Activated CD8-positive, alpha-beta memory T cell treated with anti-CD3 and anti-CD28 coated beads, Interleukin-2, amount 50 U/mL, for 48 hours (primary cell): ENCODE data around the gene NUDT17.

Experiments used
- DNase-seq: peaks from one replicate; pipeline ENCODE4 v3.0.0-alpha.2; 2020

NUDT17 gene

DNA sequence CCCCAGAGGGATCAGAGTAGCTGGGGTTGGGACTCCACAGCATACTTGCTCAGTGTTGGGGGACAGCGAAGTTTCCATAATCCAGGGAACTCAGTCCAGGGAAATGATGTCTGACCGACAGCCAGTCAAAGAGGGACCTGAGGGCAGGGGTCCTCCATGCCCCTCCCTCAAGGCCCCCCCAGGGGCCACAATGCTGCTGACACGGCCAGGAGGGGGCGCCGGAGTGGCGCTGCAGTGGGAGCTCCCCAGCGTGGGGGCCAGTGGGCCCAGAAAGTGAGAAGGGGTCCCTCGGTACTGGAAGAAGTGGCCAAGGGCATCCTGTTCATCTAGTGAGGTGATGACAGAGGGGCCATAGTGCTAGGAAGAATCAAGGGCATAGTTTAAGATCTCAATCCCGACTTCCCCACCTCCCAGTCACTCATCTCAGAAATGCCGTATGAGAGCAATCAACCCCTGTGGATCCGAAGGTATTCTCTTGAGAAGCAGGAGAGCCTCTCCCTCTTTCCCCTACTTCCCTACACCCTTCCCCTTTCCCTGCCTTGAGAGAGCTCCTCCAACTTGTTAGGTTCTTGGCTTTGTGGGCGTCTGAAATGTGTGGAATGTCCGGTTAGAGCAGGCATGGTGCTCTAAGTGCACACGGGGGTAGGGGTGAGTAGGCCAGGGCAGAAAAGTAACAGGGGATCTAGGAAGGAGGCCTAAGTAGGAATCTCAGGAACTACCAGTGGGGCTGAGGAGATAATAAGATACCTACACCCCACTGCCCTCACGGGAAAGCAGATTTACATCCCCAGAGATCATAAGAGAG, 4.1 kb downstream of the NUDT17 start:
- DNase-seq = no peak

DNA sequence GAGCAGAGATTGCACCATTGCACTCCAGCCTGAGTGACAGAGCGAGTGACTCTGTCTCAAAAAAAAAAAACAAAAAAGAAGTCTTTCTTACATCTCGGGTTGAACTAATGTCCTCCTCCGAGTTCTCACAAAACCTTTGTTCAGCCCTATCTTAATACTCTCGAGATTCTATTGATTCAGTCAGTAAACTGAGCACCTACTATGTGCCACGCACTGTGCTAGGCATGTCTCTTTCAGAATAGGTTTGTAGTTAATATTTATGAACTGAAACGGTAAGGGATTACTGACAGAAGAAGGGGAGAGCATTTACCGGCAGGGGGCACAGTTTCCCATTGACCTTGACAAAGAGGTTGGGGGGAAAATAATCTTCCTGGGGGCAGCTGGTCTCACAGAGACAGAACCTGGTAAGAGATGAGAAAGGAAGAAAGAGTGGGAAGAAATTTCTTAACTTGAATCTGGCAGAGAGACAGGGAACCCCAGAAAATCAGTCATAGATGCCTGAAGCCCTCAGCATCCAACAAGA, 10.1 kb downstream of the NUDT17 start:
- DNase-seq = no peak

DNA sequence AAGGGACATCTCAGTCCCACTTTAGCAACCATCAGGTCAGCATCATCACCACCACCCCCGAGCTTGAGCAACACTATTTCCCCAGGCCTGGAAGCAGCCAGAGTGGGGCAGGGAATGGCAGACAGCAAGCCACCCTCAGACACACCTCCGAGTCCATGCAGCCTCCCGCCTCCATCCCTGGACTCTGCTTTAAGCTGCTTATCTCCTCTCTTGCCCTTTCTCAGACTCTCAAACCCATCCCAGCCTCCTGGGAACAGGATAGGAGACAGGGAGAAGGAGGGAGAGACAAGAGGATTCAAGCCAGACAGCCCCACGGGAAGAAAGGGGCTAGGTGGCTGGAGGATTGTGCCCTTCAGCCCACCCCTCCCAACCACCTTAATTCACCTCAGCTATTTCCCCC, 11.7 kb downstream of the NUDT17 start:
- no peak for DNase-seq

GRCh38 chr1:145858238-145858900, 12.9 kb downstream of the NUDT17 start:
- no peak for DNase-seq

DNA sequence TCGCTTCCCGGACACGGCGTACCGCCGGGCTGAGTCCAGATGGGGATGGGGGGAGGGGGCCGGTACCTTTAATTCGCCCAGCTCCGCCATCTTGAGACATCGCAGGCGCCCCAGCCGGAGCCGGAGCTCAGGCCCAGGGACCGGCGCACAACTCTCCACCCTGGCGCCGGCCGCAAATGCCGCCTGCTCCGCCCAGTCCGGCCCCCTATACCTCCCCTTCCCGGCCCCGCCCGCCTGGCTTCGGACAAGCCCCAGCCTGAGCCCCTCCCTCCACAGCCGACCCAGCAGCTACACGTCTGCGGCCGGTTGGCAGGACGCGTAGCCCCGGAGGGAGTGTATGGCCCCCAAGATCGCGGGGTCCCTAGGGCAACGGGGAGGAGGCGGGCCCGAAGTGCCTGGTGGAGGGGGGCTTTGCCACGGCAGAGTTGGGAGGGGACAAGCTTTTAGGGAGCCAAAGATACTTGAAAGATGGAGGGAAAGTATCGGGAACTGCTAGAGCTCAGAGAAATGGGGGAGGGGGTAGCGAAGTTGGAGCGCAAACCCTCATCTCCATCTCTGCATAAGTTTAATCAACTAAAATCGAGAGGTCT, 13.6 kb downstream of the NUDT17 start, which contains the start of gene PIAS3:
Gene PIAS3 (minus strand): TSS at position 181 of the 590 bp plus-strand sequence. CDS start 91 bp downstream, at position 90.
- peak; percentile 93 for DNase-seq

- peak; percentile 85 for DNase-seq
Measured at GRCh38 chr1:145859491-145860023, 14.1 kb downstream of the NUDT17 start.

DNA sequence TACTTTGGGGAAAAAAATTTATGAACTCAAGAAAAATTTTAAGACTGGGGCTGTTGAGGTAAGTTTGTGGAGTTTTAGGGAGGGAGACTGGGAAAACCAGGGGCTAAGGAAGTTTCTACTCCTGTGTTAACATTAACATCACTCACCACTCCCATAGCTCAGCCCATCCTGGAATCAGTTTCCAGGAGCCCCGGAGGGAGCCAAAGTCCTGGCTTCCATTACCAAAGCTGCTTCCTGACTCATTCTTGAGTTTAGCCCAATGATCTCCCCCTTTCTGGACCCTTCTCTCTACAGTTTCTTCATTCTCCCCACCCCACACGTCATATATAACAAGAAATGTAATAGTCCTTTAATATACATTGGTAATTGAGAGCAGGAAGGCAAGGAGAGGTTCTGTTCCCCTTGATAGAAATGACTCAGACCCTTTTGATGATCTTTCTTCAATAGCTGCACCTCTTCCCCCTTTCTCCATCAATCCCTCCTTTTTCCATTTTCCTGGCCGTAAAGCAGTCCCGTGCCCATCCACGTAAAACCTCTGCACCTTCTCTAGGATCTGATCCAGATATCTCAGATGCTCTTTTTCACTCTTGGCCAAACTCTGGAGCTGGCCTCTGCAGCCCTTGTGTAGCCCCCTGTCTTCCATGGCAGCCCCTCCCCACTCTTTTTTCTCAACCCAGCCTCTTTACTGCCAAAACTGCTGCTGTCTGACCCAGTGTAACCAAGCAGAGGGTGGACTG, 18.0 kb downstream of the NUDT17 start:
- DNase-seq = no peak

DNA sequence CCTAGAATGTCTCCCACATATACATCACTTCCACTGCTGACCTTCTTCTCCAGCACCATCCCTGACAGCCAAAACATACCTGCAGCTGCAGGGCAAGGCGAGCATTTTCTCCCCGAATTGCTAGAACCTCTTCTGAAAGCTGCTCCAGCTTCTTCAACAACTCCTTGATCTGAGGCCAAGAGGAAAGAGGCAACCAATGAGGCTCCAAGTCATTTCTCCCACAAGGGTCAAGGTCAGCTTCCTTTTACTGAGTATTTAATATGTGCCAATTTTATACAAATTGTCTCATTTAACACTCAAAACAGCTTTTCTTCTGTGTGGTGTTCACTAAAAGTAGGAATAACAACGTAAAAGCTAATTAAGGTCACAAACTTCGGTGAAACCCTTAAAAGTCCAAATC, 22.8 kb downstream of the NUDT17 start:
- DNase-seq = no peak

- DNase-seq = peak; percentile 76
Measured at GRCh38 chr1:145871994-145872924, 26.8 kb downstream of the NUDT17 start.

DNA sequence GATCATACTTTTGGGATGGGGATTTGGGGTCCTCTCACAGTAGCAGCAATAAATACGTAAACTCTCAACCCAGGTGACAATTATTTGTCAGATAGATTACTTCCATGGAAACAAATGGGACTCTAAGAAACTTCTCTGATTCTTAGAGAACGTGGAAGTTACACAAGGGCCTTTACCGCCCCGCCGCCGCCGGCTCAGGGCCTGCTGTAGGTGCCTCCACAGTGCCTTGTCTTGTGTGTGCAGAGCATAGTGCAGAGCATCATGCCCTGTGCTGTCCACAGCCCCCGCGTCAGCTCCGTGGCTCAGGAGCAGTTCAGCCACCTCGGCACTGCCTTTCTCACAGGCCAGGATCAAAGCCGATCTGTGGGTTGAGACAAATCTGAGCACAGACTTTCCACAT, 29.2 kb downstream of the NUDT17 start:
- DNase-seq = no peak

DNA sequence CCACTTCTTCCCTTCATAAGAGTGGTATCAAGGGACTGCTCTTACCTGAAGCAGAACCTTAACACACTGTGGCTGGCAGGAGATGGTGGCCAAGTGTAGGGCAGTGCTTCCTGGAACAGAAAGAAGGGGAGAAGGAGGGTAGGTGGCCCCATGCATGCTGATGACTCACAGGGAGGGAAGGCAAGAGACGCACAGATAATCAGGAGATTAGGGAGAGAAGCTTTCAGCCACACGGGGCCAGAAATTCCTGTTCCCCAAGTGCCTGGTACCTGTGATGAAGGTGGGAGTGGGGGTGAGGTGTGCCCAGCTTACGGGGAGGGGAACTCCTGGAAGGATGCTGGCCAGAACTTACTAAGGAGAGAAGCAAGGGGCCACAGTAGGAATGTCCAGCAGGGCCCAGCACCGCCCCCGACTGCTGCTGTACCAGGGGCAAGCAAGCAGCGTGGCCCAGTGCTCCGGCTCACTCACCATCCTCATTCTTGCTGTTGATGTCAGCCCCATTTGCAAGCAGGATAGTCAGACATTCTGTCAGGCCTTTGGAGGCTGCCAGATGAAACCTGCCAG, 32.6 kb downstream of the NUDT17 start:
- no peak for DNase-seq

DNA sequence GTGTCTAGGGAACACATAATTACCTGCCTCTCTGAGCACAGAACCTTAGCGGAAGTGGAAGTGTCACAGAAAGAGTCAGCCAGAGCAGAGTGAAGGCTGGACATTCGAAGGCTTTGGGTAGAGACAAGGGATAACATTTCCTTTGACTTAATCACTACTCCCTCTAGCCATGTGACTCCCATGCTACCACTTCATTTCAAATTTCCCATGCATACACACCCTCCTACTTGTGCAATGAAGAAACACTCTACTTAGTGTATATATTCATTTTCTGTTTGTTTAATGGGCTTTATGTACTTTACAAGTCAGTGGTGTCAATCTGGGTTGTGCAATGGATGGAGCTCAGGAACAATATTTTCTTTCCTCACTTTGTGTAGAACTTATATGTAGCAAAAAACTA, 33.3 kb downstream of the NUDT17 start:
- DNase-seq = no peak

GRCh38 chr1:145879775-145880174, 34.3 kb downstream of the NUDT17 start:
- no peak for DNase-seq

DNA sequence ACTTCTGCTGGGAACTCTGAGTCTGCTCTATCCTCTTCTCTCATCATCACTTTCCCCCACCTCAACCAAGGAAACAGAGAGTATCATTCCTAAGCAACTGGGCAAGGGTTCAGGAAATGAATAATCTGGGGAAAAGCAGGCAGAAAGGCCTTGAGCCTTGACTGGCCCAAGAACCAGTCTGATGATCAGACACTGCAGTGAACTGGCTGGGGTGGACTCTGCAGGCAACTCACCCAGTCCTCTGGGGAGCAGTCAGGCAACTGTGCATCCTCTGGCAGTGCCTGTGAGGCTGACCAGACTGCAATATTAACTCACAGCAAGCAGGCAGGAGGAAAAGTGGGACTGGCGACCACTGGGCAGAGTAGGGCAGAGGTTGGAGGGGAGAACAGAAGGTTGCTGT, 39.2 kb downstream of the NUDT17 start:
- no peak for DNase-seq

GRCh38 chr1:145885738-145886287, 40.4 kb downstream of the NUDT17 start, which contains the start of gene ANKRD35:
ANKRD35 (minus strand) TSS chr1:145885866; CDS start chr1:145885758, 108 bp downstream.
- DNase-seq = peak; percentile 91

DNA sequence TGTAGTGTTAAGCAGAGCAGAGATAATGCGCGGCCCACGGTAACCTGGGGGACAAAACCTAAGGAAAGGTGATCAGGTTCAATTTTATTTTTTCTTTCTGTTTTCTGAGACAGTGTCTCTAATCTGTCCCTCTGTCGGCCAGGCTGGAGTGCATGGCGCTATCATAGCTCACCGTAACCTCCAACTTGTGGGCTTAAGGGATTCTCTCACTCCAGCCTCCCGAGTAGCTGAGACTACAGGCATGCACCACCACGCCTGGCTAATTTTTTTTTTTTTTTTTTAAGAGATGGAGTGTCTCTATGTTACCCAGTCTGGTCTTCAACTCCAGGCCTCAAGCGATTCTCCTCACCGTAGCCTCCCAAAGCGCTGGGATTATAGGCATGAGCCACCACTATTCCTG, 41.0 kb downstream of the NUDT17 start:
- no peak for DNase-seq

GRCh38 chr1:145886816-145887215, 41.4 kb downstream of the NUDT17 start:
- DNase-seq = no peak

GRCh38 chr1:145887631-145888030, 42.2 kb downstream of the NUDT17 start:
- no peak for DNase-seq

DNA sequence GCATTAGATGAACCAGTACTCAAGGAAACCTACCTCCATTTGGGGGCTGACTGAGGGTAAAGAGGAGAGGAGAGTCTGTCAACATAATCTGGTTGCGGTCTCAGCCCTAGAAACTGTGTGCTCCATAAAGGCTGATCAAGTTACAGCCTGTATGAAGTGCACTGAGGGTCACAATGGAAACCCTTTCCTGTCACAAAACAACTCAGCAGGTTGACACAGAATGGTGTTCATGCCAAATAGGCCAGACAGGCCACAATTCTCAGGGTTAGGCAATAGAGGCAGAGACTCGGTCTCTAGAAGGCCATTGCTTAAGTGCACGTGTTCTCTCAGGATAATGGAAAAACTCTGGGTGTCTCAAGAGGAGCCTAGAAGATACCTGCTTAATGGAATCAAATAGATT, 44.3 kb downstream of the NUDT17 start:
- DNase-seq = no peak

GRCh38 chr1:145891143-145891542, 45.7 kb downstream of the NUDT17 start:
- no peak for DNase-seq
